ENCODE data around the gene ST6GALNAC5. TPM values are rescaled to one million over a fixed set of nuclear protein-coding genes. Genes with fewer than 3 reads are reported as not detected.

ST6GALNAC5 gene
- total RNA-seq, 2 donors from 2014 or later: not detected

- ATAC-seq (replicated peaks in 1 of 2) (no peak), DNase-seq (no peak)
- no peaks in the 10 kb centered on the region for H3K36me3 Mint-ChIP-seq (ENCODE audit: insufficient read depth in 2 of 2)
These were observed 192.7 kb downstream of the ST6GALNAC5 start for GRCh38 chr1:77060000-77060399.

GRCh38 chr1:77061162-77061561 is 193.9 kb downstream of the ST6GALNAC5 start:
- no peaks in the 10 kb centered on the region for H3K4me1 Mint-ChIP-seq (ENCODE audit: low read depth)

More at GRCh38 chr1:77060000-77060399, 192.7 kb downstream of the ST6GALNAC5 start:
- Mint-ChIP-seq H3K27ac (no peak overlapping the region), H3K4me1 (ENCODE audit: low read depth) (no peaks in the 10 kb centered on the region), H3K9me3 (no peaks in the 10 kb centered on the region), H3K4me3 (no peak overlapping the region), H3K27me3 (ENCODE audit: low read depth) (no peaks in the 10 kb centered on the region)

GRCh38 chr1:77063118-77063517 is 195.8 kb downstream of the ST6GALNAC5 start:
- DNase-seq (no peak), ATAC-seq (replicated peaks in 1 of 2) (no peak)
- Mint-ChIP-seq H3K27me3 (ENCODE audit: low read depth) (no peaks in the 10 kb centered on the region), H3K4me3 (no peak overlapping the region), H3K27ac (no peak overlapping the region), H3K4me1 (ENCODE audit: low read depth) (no peaks in the 10 kb centered on the region), H3K9me3 (peaks cover 0 to 3% of the 10 kb centered on the region in 2 donors), H3K36me3 (ENCODE audit: insufficient read depth in 2 of 2) (no peaks in the 10 kb centered on the region)

More at GRCh38 chr1:77061162-77061561, 193.9 kb downstream of the ST6GALNAC5 start:
- Mint-ChIP-seq H3K27ac (no peak overlapping the region), H3K9me3 (no peaks in the 10 kb centered on the region), H3K36me3 (ENCODE audit: insufficient read depth in 2 of 2) (no peaks in the 10 kb centered on the region), H3K27me3 (ENCODE audit: low read depth) (no peaks in the 10 kb centered on the region), H3K4me3 (no peak overlapping the region)
- DNase-seq: no peak
- no peak for ATAC-seq (replicated peaks in 1 of 2)

- ATAC-seq (replicated peaks in 1 of 2) (no peak), DNase-seq (no peak)
- Mint-ChIP-seq H3K27ac (no peak overlapping the region), H3K9me3 (peaks cover 0 to 3% of the 10 kb centered on the region in 2 donors), H3K4me3 (no peak overlapping the region), H3K27me3 (ENCODE audit: low read depth) (no peaks in the 10 kb centered on the region), H3K4me1 (ENCODE audit: low read depth) (no peaks in the 10 kb centered on the region), H3K36me3 (ENCODE audit: insufficient read depth in 2 of 2) (no peaks in the 10 kb centered on the region)
These were observed 197.0 kb downstream of the ST6GALNAC5 start for GRCh38 chr1:77064246-77064645.

GRCh38 chr1:77065693-77066342 is 198.5 kb downstream of the ST6GALNAC5 start:
- H3K27ac Mint-ChIP-seq: no peak overlapping the region
- no peak overlapping the region for H3K4me3 Mint-ChIP-seq
- H3K4me1 Mint-ChIP-seq (ENCODE audit: low read depth): no peaks in the 10 kb centered on the region
- H3K9me3 Mint-ChIP-seq: peaks cover 0 to 3% of the 10 kb centered on the region in 2 donors
- H3K36me3 Mint-ChIP-seq (ENCODE audit: insufficient read depth in 2 of 2): no peaks in the 10 kb centered on the region
- H3K27me3 Mint-ChIP-seq (ENCODE audit: low read depth): no peaks in the 10 kb centered on the region
- no peak for ATAC-seq (replicated peaks in 1 of 2)
- DNase-seq: no peak

GRCh38 chr1:77068013-77068412 is 200.7 kb downstream of the ST6GALNAC5 start:
- no peak for DNase-seq
- H3K27ac Mint-ChIP-seq: no peak overlapping the region

GRCh38 chr1:77076759-77077158 is 209.5 kb downstream of the ST6GALNAC5 start:
- Mint-ChIP-seq H3K27me3 (ENCODE audit: low read depth) (no peaks in the 10 kb centered on the region), H3K4me3 (no peak overlapping the region), H3K9me3 (no peaks in the 10 kb centered on the region), H3K36me3 (ENCODE audit: insufficient read depth in 2 of 2) (no peaks in the 10 kb centered on the region), H3K27ac (no peak overlapping the region), H3K4me1 (ENCODE audit: low read depth) (no peaks in the 10 kb centered on the region)
- ATAC-seq (replicated peaks in 1 of 2) (no peak), DNase-seq (no peak)

More at GRCh38 chr1:77068013-77068412, 200.7 kb downstream of the ST6GALNAC5 start:
- Mint-ChIP-seq H3K4me3 (no peak overlapping the region), H3K27me3 (ENCODE audit: low read depth) (no peaks in the 10 kb centered on the region), H3K36me3 (ENCODE audit: insufficient read depth in 2 of 2) (no peaks in the 10 kb centered on the region), H3K9me3 (peaks cover 0 to 3% of the 10 kb centered on the region in 2 donors), H3K4me1 (ENCODE audit: low read depth) (no peaks in the 10 kb centered on the region)
- no peak for ATAC-seq (replicated peaks in 1 of 2)

GRCh38 chr1:77081834-77082233 is 214.6 kb downstream of the ST6GALNAC5 start:
- Mint-ChIP-seq H3K27ac (no peak overlapping the region), H3K36me3 (ENCODE audit: insufficient read depth in 2 of 2) (no peaks in the 10 kb centered on the region), H3K4me1 (ENCODE audit: low read depth) (no peaks in the 10 kb centered on the region), H3K27me3 (ENCODE audit: low read depth) (no peaks in the 10 kb centered on the region), H3K4me3 (no peak overlapping the region), H3K9me3 (no peaks in the 10 kb centered on the region)
- ATAC-seq (replicated peaks in 1 of 2) (no peak), DNase-seq (no peak)

GRCh38 chr1:77084457-77084856 is 217.2 kb downstream of the ST6GALNAC5 start:
- no peaks in the 10 kb centered on the region for H3K27me3 Mint-ChIP-seq (ENCODE audit: low read depth)
- ATAC-seq (replicated peaks in 1 of 2): no peak
- no peaks in the 10 kb centered on the region for H3K4me1 Mint-ChIP-seq (ENCODE audit: low read depth)
- H3K27ac Mint-ChIP-seq: no peak overlapping the region
- H3K9me3 Mint-ChIP-seq: no peaks in the 10 kb centered on the region
- no peak overlapping the region for H3K4me3 Mint-ChIP-seq
- no peaks in the 10 kb centered on the region for H3K36me3 Mint-ChIP-seq (ENCODE audit: insufficient read depth in 2 of 2)
- no peak for DNase-seq

GRCh38 chr1:77085109-77085508 is 217.8 kb downstream of the ST6GALNAC5 start:
- no peaks in the 10 kb centered on the region for H3K9me3 Mint-ChIP-seq
- ATAC-seq (replicated peaks in 1 of 2) (no peak), DNase-seq (no peak)
- H3K36me3 Mint-ChIP-seq (ENCODE audit: insufficient read depth in 2 of 2): no peaks in the 10 kb centered on the region
- no peaks in the 10 kb centered on the region for H3K27me3 Mint-ChIP-seq (ENCODE audit: low read depth)
- no peak overlapping the region for H3K4me3 Mint-ChIP-seq
- H3K27ac Mint-ChIP-seq: no peak overlapping the region
- H3K4me1 Mint-ChIP-seq (ENCODE audit: low read depth): no peaks in the 10 kb centered on the region

- H3K4me1 Mint-ChIP-seq (ENCODE audit: low read depth): no peaks in the 10 kb centered on the region
- ATAC-seq (replicated peaks in 1 of 2): no peak
- H3K9me3 Mint-ChIP-seq: no peaks in the 10 kb centered on the region
- DNase-seq: no peak
- H3K27me3 Mint-ChIP-seq (ENCODE audit: low read depth): no peaks in the 10 kb centered on the region
- H3K4me3 Mint-ChIP-seq: no peak overlapping the region
- H3K27ac Mint-ChIP-seq: no peak overlapping the region
- no peaks in the 10 kb centered on the region for H3K36me3 Mint-ChIP-seq (ENCODE audit: insufficient read depth in 2 of 2)
These were observed 222.5 kb downstream of the ST6GALNAC5 start for GRCh38 chr1:77089756-77090155.

- Mint-ChIP-seq H3K9me3 (peaks cover 0 to 3% of the 10 kb centered on the region in 2 donors), H3K4me1 (ENCODE audit: low read depth) (no peaks in the 10 kb centered on the region), H3K27ac (no peak overlapping the region), H3K27me3 (ENCODE audit: low read depth) (no peaks in the 10 kb centered on the region), H3K36me3 (ENCODE audit: insufficient read depth in 2 of 2) (peaks cover 1 to 2% of the 10 kb centered on the region in 2 donors), H3K4me3 (no peak overlapping the region)
- ATAC-seq (replicated peaks in 1 of 2) (no peak), DNase-seq (no peak)
These were observed 228.0 kb downstream of the ST6GALNAC5 start for GRCh38 chr1:77095236-77095635.

GRCh38 chr1:77096496-77097255 is 229.4 kb downstream of the ST6GALNAC5 start:
- Mint-ChIP-seq H3K4me3 (no peak overlapping the region), H3K36me3 (ENCODE audit: insufficient read depth in 2 of 2) (peaks cover 1 to 2% of the 10 kb centered on the region in 2 donors), H3K4me1 (ENCODE audit: low read depth) (no peaks in the 10 kb centered on the region), H3K27ac (no peak overlapping the region), H3K9me3 (peaks cover 0 to 3% of the 10 kb centered on the region in 2 donors), H3K27me3 (ENCODE audit: low read depth) (no peaks in the 10 kb centered on the region)
- ATAC-seq (replicated peaks in 1 of 2) (no peak), DNase-seq (no peak)

Measured in activated T-cell treated with anti-CD3 and anti-CD28 coated beads, Interleukin-2, amount 50 U/mL, for 72 hours (primary cell).